ENCODE data around the gene IGFBP6.

The IGFBP6 gene

GRCh38 chr12:53120685-53121525, 23.4 kb downstream of the IGFBP6 start:
- DNase-seq (ENCODE audit: low spot score) = no peak

GRCh38 chr12:53122961-53123468, 25.5 kb downstream of the IGFBP6 start:
- no peak for DNase-seq (ENCODE audit: low spot score)

GRCh38 chr12:53123578-53124351, 26.3 kb downstream of the IGFBP6 start:
- DNase-seq (ENCODE audit: low spot score) = no peak

GRCh38 chr12:53124352-53124723, 26.9 kb downstream of the IGFBP6 start:
- no peak for DNase-seq (ENCODE audit: low spot score)

GRCh38 chr12:53127169-53127568, 29.7 kb downstream of the IGFBP6 start:
- DNase-seq (ENCODE audit: low spot score) = no peak

- DNase-seq (ENCODE audit: low spot score) = no peak
Measured at GRCh38 chr12:53128780-53129569, 31.5 kb downstream of the IGFBP6 start.

- DNase-seq (ENCODE audit: low spot score) = no peak
Measured at GRCh38 chr12:53131844-53132243, 34.4 kb downstream of the IGFBP6 start.

- no peak for DNase-seq (ENCODE audit: low spot score)
Measured at GRCh38 chr12:53133722-53134121, 36.3 kb downstream of the IGFBP6 start.

- DNase-seq (ENCODE audit: low spot score) = no peak
Measured at GRCh38 chr12:53143355-53143754, 45.9 kb downstream of the IGFBP6 start.

- no peak for DNase-seq (ENCODE audit: low spot score)
Measured at GRCh38 chr12:53145383-53146260, 48.2 kb downstream of the IGFBP6 start.

- no peak for DNase-seq (ENCODE audit: low spot score)
Measured at GRCh38 chr12:53147181-53147580, 49.7 kb downstream of the IGFBP6 start.

GRCh38 chr12:53147653-53148052, 50.2 kb downstream of the IGFBP6 start:
- no peak for DNase-seq (ENCODE audit: low spot score)

- no peak for DNase-seq (ENCODE audit: low spot score)
Measured at GRCh38 chr12:53151039-53151438, 53.6 kb downstream of the IGFBP6 start.

Measured in Ammon's horn (tissue), 1 donor.